ENCODE results near the gene TRIL. TPM values are rescaled to one million over a fixed set of nuclear protein-coding genes. Genes with fewer than 3 reads are reported as not detected.

Gene TRIL
- total and polyA plus RNA-seq, 4 donors = 0.52 to 17.0 (median 1.8) TPM

- H3K9ac ChIP-seq (ENCODE audit: insufficient read depth in 1 of 2, low read length in 2 of 2) = no peak overlapping the region
- no peaks in the 10 kb centered on the region for H3K27me3 ChIP-seq (ENCODE audit: control insufficient read depth in 3 of 3, insufficient read depth in 3 of 3, low read length in 2 of 3)
- H3K9me3 ChIP-seq (ENCODE audit: control insufficient read depth in 4 of 4, insufficient read depth in 3 of 4, low read length in 3 of 4) = peaks cover 0 to 12% (median 6%) of the 10 kb centered on the region in 4 donors
- no peak overlapping the region for H3K4me3 ChIP-seq
- H3K27ac ChIP-seq (ENCODE audit: low read depth in 1 of 2, low read length in 1 of 2) = no peak overlapping the region
- TF ChIP-seq, protein P1, sequence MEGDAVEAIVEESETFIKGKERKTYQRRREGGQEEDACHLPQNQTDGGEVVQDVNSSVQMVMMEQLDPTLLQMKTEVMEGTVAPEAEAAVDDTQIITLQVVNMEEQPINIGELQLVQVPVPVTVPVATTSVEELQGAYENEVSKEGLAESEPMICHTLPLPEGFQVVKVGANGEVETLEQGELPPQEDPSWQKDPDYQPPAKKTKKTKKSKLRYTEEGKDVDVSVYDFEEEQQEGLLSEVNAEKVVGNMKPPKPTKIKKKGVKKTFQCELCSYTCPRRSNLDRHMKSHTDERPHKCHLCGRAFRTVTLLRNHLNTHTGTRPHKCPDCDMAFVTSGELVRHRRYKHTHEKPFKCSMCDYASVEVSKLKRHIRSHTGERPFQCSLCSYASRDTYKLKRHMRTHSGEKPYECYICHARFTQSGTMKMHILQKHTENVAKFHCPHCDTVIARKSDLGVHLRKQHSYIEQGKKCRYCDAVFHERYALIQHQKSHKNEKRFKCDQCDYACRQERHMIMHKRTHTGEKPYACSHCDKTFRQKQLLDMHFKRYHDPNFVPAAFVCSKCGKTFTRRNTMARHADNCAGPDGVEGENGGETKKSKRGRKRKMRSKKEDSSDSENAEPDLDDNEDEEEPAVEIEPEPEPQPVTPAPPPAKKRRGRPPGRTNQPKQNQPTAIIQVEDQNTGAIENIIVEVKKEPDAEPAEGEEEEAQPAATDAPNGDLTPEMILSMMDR (IDR thresholded peaks at IDR 0.05; ENCODE audit: control extremely low read depth, extremely low read depth) = no peak
- peaks cover 0 to 9% (median 2%) of the 10 kb centered on the region in 5 donors for H3K4me1 ChIP-seq (ENCODE audit: control insufficient read depth in 5 of 5, insufficient read depth in 5 of 5, low read length in 5 of 5)
- no peak for DNase-seq
- ATAC-seq (ENCODE audit: insufficient read depth, low FRiP score) = no peak
- 88 to 97% methylated on average over 3 of the region's 3 CpGs for WGBS, 2 donors
- no peaks in the 10 kb centered on the region for H3K36me3 ChIP-seq (ENCODE audit: control insufficient read depth in 4 of 4, insufficient read depth in 4 of 4, low read length in 4 of 4)
These were observed 17.9 kb upstream of the TRIL start for GRCh38 chr7:28976022-28976421.

DNA sequence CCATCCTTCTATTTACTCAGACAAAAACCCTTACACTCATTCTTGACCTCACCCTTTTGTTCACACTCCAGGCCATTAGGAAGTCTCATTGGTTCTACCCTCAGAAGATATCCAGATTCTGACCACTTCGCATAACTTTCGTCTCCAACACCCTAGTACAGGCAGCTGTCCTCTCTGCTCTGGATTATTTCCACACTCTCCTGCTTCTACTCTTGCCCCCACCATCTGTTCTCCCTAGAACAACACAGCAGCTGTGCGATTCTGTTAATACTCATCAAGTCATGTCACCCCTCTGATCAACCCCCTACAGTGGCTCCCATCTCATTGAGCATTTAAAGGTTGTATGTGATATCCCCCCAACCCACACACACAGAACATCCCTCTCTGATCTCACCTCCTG, 15.5 kb upstream of the TRIL start:
- Histone ChIP-seq H3K9me3 (ENCODE audit: control insufficient read depth in 4 of 4, insufficient read depth in 3 of 4, low read length in 3 of 4) (peaks cover 0 to 14% (median 6%) of the 10 kb centered on the region in 4 donors), H3K27ac (ENCODE audit: low read depth in 1 of 2, low read length in 1 of 2) (no peak overlapping the region), H3K9ac (ENCODE audit: insufficient read depth in 1 of 2, low read length in 2 of 2) (no peak overlapping the region), H3K4me1 (ENCODE audit: control insufficient read depth in 5 of 5, insufficient read depth in 5 of 5, low read length in 5 of 5) (no peaks in the 10 kb centered on the region), H3K4me3 (no peak overlapping the region), H3K36me3 (ENCODE audit: control insufficient read depth in 4 of 4, insufficient read depth in 4 of 4, low read length in 4 of 4) (no peaks in the 10 kb centered on the region), H3K27me3 (ENCODE audit: control insufficient read depth in 3 of 3, insufficient read depth in 3 of 3, low read length in 2 of 3) (no peaks in the 10 kb centered on the region)
- ATAC-seq (ENCODE audit: insufficient read depth, low FRiP score) (no peak), DNase-seq (no peak)
- TF ChIP-seq, protein P1 (IDR thresholded peaks at IDR 0.05; ENCODE audit: control extremely low read depth, extremely low read depth) = no peak
- 97 to 98% methylated on average over 3 of the region's 3 CpGs for WGBS, 2 donors

DNA sequence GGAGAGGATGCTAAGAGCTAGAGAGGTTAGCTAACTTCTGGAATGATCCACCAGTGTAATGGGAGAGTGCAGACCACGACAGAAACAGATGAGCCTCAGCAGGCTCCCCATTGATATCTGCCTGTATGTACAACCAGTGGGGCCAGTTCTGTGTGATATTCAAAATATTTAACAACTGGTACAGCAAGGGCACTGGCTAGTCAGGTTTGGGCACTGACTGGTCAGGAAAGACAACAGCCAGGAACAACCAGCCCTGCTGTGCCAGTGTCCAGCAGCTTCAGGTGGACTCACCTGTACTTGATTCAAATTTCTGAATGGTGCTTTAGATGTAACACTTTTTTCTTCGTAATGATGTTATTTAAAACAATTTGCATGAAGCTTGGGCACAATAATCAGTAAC, 5.9 kb upstream of the TRIL start:
- Histone ChIP-seq H3K36me3 (ENCODE audit: control insufficient read depth in 4 of 4, insufficient read depth in 4 of 4, low read length in 4 of 4) (no peaks in the 10 kb centered on the region), H3K9ac (ENCODE audit: insufficient read depth in 1 of 2, low read length in 2 of 2) (no peak overlapping the region), H3K9me3 (ENCODE audit: control insufficient read depth in 4 of 4, insufficient read depth in 3 of 4, low read length in 3 of 4) (no peaks in the 10 kb centered on the region), H3K27ac (ENCODE audit: low read depth in 1 of 2, low read length in 1 of 2) (no peak overlapping the region), H3K4me1 (ENCODE audit: control insufficient read depth in 5 of 5, insufficient read depth in 5 of 5, low read length in 5 of 5) (peaks cover 0 to 12% (median 3%) of the 10 kb centered on the region in 5 donors), H3K27me3 (ENCODE audit: control insufficient read depth in 3 of 3, insufficient read depth in 3 of 3, low read length in 2 of 3) (no peaks in the 10 kb centered on the region), H3K4me3 (no peak overlapping the region)
- DNase-seq (no peak), ATAC-seq (ENCODE audit: insufficient read depth, low FRiP score) (no peak)
- 77 to 86% methylated on average over 2 of the region's 2 CpGs for WGBS, 2 donors
- TF ChIP-seq, protein P1 (IDR thresholded peaks at IDR 0.05; ENCODE audit: control extremely low read depth, extremely low read depth) = no peak

- ATAC-seq (ENCODE audit: insufficient read depth, low FRiP score) = no peak
- H3K9me3 ChIP-seq (ENCODE audit: control insufficient read depth in 4 of 4, insufficient read depth in 3 of 4, low read length in 3 of 4) = no peaks in the 10 kb centered on the region
These were observed 3.8 kb upstream of the TRIL start for GRCh38 chr7:28961972-28962371.

More at GRCh38 chr7:28961972-28962371, 3.8 kb upstream of the TRIL start:
- TF ChIP-seq, protein P1 (IDR thresholded peaks at IDR 0.05; ENCODE audit: control extremely low read depth, extremely low read depth) = no peak
- no peaks in the 10 kb centered on the region for H3K27me3 ChIP-seq (ENCODE audit: control insufficient read depth in 3 of 3, insufficient read depth in 3 of 3, low read length in 2 of 3)
- WGBS, 2 donors = 69 to 86% methylated on average over 5 of the region's 5 CpGs
- DNase-seq = no peak
- H3K36me3 ChIP-seq (ENCODE audit: control insufficient read depth in 4 of 4, insufficient read depth in 4 of 4, low read length in 4 of 4) = no peaks in the 10 kb centered on the region
- H3K27ac ChIP-seq (ENCODE audit: low read depth in 1 of 2, low read length in 1 of 2) = no peak overlapping the region
- H3K4me1 ChIP-seq (ENCODE audit: control insufficient read depth in 5 of 5, insufficient read depth in 5 of 5, low read length in 5 of 5) = peaks cover 0 to 25% (median 5%) of the 10 kb centered on the region in 5 donors
- H3K9ac ChIP-seq (ENCODE audit: insufficient read depth in 1 of 2, low read length in 2 of 2) = no peak overlapping the region
- no peak overlapping the region for H3K4me3 ChIP-seq

Data from lung (tissue), 12 donors.